NCI-H2029 treated with DMSO at 0.1 percent for 48 hours (cell line): ENCODE data around the gene ZNF124.
"Not testable (repeated sequence)": the region's sequence is repeated elsewhere in the genome, so short reads cannot be mapped to it uniquely, and the experiment has no call there.

ENCODE experiments used
- DNase-seq: peaks from one replicate; lab custom pipeline; 2025; lab: John Stamatoyannopoulos, UW

Gene ZNF124

GRCh38 chr1:247172996-247173395 lies 1.2 kb upstream of the ZNF124 start:
- no peak for DNase-seq

- DNase-seq, result not testable (repeated sequence)
Measured at GRCh38 chr1:247171443-247171842, 377 bp downstream of the ZNF124 start.

GRCh38 chr1:247165674-247166073 lies 6.1 kb downstream of the ZNF124 start:
- DNase-seq, result no peak

GRCh38 chr1:247164694-247165093 lies 7.1 kb downstream of the ZNF124 start:
- no peak for DNase-seq

GRCh38 chr1:247156787-247157232 lies 15.0 kb downstream of the ZNF124 start:
- no peak for DNase-seq

GRCh38 chr1:247147781-247148180 lies 24.0 kb downstream of the ZNF124 start:
- DNase-seq, result no peak

GRCh38 chr1:247147120-247147519 lies 24.7 kb downstream of the ZNF124 start:
- not testable (repeated sequence) for DNase-seq

GRCh38 chr1:247146671-247147070 lies 25.1 kb downstream of the ZNF124 start:
- no peak for DNase-seq

GRCh38 chr1:247145279-247145678 lies 26.5 kb downstream of the ZNF124 start:
- DNase-seq, result no peak

GRCh38 chr1:247139557-247139956 lies 32.3 kb downstream of the ZNF124 start:
- DNase-seq, result not testable (repeated sequence)

GRCh38 chr1:247131236-247131635 lies 40.6 kb downstream of the ZNF124 start:
- no peak for DNase-seq

GRCh38 chr1:247127519-247128282 lies 44.1 kb downstream of the ZNF124 start:
- DNase-seq, result not testable (repeated sequence)

GRCh38 chr1:247126601-247127000 lies 45.2 kb downstream of the ZNF124 start:
- DNase-seq, result not testable (repeated sequence)

GRCh38 chr1:247126166-247126565 lies 45.7 kb downstream of the ZNF124 start:
- not testable (repeated sequence) for DNase-seq

- no peak for DNase-seq
Measured at GRCh38 chr1:247121382-247121781, 50.4 kb downstream of the ZNF124 start.

- DNase-seq, result not testable (repeated sequence)
Measured at GRCh38 chr1:247120408-247120668, 51.5 kb downstream of the ZNF124 start.

- DNase-seq, result no peak
Measured at GRCh38 chr1:247119600-247120407, 52.0 kb downstream of the ZNF124 start.

- no peak for DNase-seq
Measured at GRCh38 chr1:247118946-247119446, 52.8 kb downstream of the ZNF124 start.

GRCh38 chr1:247115545-247115944 lies 56.3 kb downstream of the ZNF124 start:
- no peak for DNase-seq

GRCh38 chr1:247115141-247115510 lies 56.7 kb downstream of the ZNF124 start:
- DNase-seq, result no peak

- no peak for DNase-seq
Measured at GRCh38 chr1:247114351-247115140, 57.3 kb downstream of the ZNF124 start.

GRCh38 chr1:247113733-247114271 lies 58.0 kb downstream of the ZNF124 start:
- DNase-seq, result no peak
